ENCODE measurements around the gene LRIG1. TPM values are rescaled to one million over a fixed set of nuclear protein-coding genes. Genes with fewer than 3 reads are reported as not detected.

The LRIG1 gene
- total and polyA plus RNA-seq, 2 experiments from 2014 or later = 8.2 to 13.3 TPM

GRCh38 chr3:66336333-66336766, 164.5 kb downstream of the LRIG1 start:
- no peak overlapping the region for H2AFZ ChIP-seq
- H3K4me1 ChIP-seq (ENCODE audit: insufficient read depth) = no peaks in the 10 kb centered on the region
- no peaks in the 10 kb centered on the region for H3K9me3 ChIP-seq (ENCODE audit: low read depth)
- no peaks in the 10 kb centered on the region for H3K9me2 ChIP-seq (replicated peaks; ENCODE audit: insufficient read depth)
- H3K27me3 ChIP-seq = no peaks in the 10 kb centered on the region
- H3K4me3 ChIP-seq = no peak overlapping the region
- H3K4me2 ChIP-seq = no peak overlapping the region
- no peaks in the 10 kb centered on the region for H3K79me2 ChIP-seq
- H3K36me3 ChIP-seq (replicated peaks; ENCODE audit: insufficient read depth, low read depth) = no peaks in the 10 kb centered on the region
- WGBS (ENCODE audit: low lambda C conversion rate, missing lambda C conversion rate) = 46% methylated on average over 4 of the region's 4 CpGs
- H4K20me1 ChIP-seq (ENCODE audit: insufficient read depth, poor library complexity, severe bottlenecking) = no peaks in the 10 kb centered on the region
- no peak for TF ChIP-seq EZH2 (IDR thresholded peaks at IDR 0.05; ENCODE audit: borderline replicate concordance)
- TF ChIP-seq EZH2phosphoT487 (IDR thresholded peaks at IDR 0.05; ENCODE audit: low read depth, severe bottlenecking, unreplicated experiment) = no peak
- no peak for TF ChIP-seq CTCF (IDR thresholded peaks at IDR 0.05; ENCODE audit: poor library complexity)
- no peak overlapping the region for H3K27ac ChIP-seq
- DNase-seq (ENCODE audit: low spot score) = no peak

GRCh38 chr3:66335671-66336070, 165.2 kb downstream of the LRIG1 start:
- no peak overlapping the region for H3K4me2 ChIP-seq
- no peak overlapping the region for H3K4me3 ChIP-seq
- DNase-seq (ENCODE audit: low spot score) = no peak
- no peaks in the 10 kb centered on the region for H3K9me2 ChIP-seq (replicated peaks; ENCODE audit: insufficient read depth)
- no peaks in the 10 kb centered on the region for H3K27me3 ChIP-seq
- no peaks in the 10 kb centered on the region for H3K4me1 ChIP-seq (ENCODE audit: insufficient read depth)
- TF ChIP-seq CTCF (IDR thresholded peaks at IDR 0.05; ENCODE audit: poor library complexity) = no peak
- TF ChIP-seq EZH2phosphoT487 (IDR thresholded peaks at IDR 0.05; ENCODE audit: low read depth, severe bottlenecking, unreplicated experiment) = no peak
- no peak for TF ChIP-seq EZH2 (IDR thresholded peaks at IDR 0.05; ENCODE audit: borderline replicate concordance)
- no peaks in the 10 kb centered on the region for H4K20me1 ChIP-seq (ENCODE audit: insufficient read depth, poor library complexity, severe bottlenecking)
- no peaks in the 10 kb centered on the region for H3K79me2 ChIP-seq
- no peaks in the 10 kb centered on the region for H3K9me3 ChIP-seq (ENCODE audit: low read depth)
- 90% methylated on average over 2 of the region's 2 CpGs for WGBS (ENCODE audit: low lambda C conversion rate, missing lambda C conversion rate)
- H3K36me3 ChIP-seq (replicated peaks; ENCODE audit: insufficient read depth, low read depth) = no peaks in the 10 kb centered on the region
- H2AFZ ChIP-seq = no peak overlapping the region
- H3K27ac ChIP-seq = no peak overlapping the region
